ENCODE data around the gene MAF.

MAF gene

GRCh38 chr16:79613009-79613408 is 12.5 kb upstream of the MAF start:
- in situ Hi-C loops (cut with MboI; ENCODE audit: low sequenced_read_pairs): no loop called here

GRCh38 chr16:79612207-79612606 is 11.7 kb upstream of the MAF start:
- in situ Hi-C loops (cut with MboI; ENCODE audit: low sequenced_read_pairs): no loop called here

GRCh38 chr16:79610771-79611170 is 10.2 kb upstream of the MAF start:
- in situ Hi-C loops (cut with MboI; ENCODE audit: low sequenced_read_pairs): no loop called here

- in situ Hi-C loops (cut with MboI; ENCODE audit: low sequenced_read_pairs): no loop called here
Measured at GRCh38 chr16:79609861-79610260, 9.3 kb upstream of the MAF start.

GRCh38 chr16:79608976-79609375 is 8.4 kb upstream of the MAF start:
- in situ Hi-C loops (cut with MboI; ENCODE audit: low sequenced_read_pairs): no loop called here

- in situ Hi-C loops (cut with MboI; ENCODE audit: low sequenced_read_pairs): no loop called here
Measured at GRCh38 chr16:79607587-79607986, 7.0 kb upstream of the MAF start.

GRCh38 chr16:79605999-79606398 is 5.5 kb upstream of the MAF start:
- in situ Hi-C loops (cut with MboI; ENCODE audit: low sequenced_read_pairs): no loop called here

- in situ Hi-C loops (cut with MboI; ENCODE audit: low sequenced_read_pairs): no loop called here
Measured at GRCh38 chr16:79603055-79603454, 2.5 kb upstream of the MAF start.

GRCh38 chr16:79602628-79603014 is 2.1 kb upstream of the MAF start:
- in situ Hi-C loops (cut with MboI; ENCODE audit: low sequenced_read_pairs): no loop called here

- in situ Hi-C loops (cut with MboI; ENCODE audit: low sequenced_read_pairs): no loop called here
Measured at GRCh38 chr16:79601931-79602627, 1.5 kb upstream of the MAF start.

GRCh38 chr16:79601092-79601930 is 774 bp upstream of the MAF start:
- in situ Hi-C loops (cut with MboI; ENCODE audit: low sequenced_read_pairs): no loop called here

- in situ Hi-C loops (cut with MboI; ENCODE audit: low sequenced_read_pairs): no loop called here
Measured at GRCh38 chr16:79599837-79600637, 500 bp downstream of the MAF start.

GRCh38 chr16:79599256-79599836 is 1.2 kb downstream of the MAF start:
- in situ Hi-C loops (cut with MboI; ENCODE audit: low sequenced_read_pairs): no loop called here

GRCh38 chr16:79598348-79599181 is 2.0 kb downstream of the MAF start:
- in situ Hi-C loops (cut with MboI; ENCODE audit: low sequenced_read_pairs): no loop called here

GRCh38 chr16:79598063-79598347 is 2.5 kb downstream of the MAF start:
- in situ Hi-C loops (cut with MboI; ENCODE audit: low sequenced_read_pairs): no loop called here

GRCh38 chr16:79597277-79598062 is 3.1 kb downstream of the MAF start:
- in situ Hi-C loops (cut with MboI; ENCODE audit: low sequenced_read_pairs): no loop called here

GRCh38 chr16:79595931-79596450 is 4.5 kb downstream of the MAF start:
- in situ Hi-C loops (cut with MboI; ENCODE audit: low sequenced_read_pairs): no loop called here

GRCh38 chr16:79595231-79595641 is 5.3 kb downstream of the MAF start:
- in situ Hi-C loops (cut with MboI; ENCODE audit: low sequenced_read_pairs): no loop called here

GRCh38 chr16:79593754-79594153 is 6.8 kb downstream of the MAF start:
- in situ Hi-C loops (cut with MboI; ENCODE audit: low sequenced_read_pairs): no loop called here

Data from hTERT RPE-1 (cell line).